IPS DF 4.7 (cell line): ENCODE measurements around the gene EVA1C.
"Not testable (repeated sequence)": the region's sequence is repeated elsewhere in the genome, so short reads cannot be mapped to it uniquely, and the experiment has no call there.

Source experiments
- DNase-seq: peaks from one replicate; pipeline ENCODE4 v3.0.0-alpha.2; 2013; ENCODE audit warnings: low spot score; ENCODE audit errors: extremely low read depth

The EVA1C gene

DNA sequence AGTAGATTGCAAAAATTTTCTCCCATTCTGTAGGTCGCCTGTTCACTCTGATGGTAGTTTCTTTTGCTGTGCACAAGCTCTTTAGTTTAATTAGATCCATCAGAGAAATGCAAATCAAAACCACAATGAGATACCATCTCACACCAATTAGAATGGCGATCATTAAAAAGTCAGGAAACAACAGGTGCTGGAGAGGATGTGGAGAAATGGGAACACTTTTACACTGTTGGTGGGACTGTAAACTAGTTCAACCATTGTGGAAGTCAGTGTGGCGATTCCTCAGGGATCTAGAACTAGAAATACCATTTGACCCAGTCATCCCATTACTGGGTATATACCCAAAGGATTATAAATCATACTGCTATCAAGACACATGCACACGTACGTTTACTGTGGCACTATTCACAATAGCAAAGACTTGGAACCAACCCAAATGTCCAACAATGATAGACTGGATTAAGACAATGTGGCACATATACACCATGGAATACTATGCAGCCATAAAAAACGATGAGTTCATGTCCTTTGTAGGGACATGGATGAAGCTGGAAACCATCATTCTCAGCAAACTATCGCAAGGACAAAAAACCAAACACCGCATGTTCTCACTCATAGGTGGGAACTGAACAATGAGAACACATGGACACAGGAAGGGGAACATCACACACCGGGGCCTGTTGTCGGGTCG, 21.8 kb upstream of the EVA1C start:
- not testable (repeated sequence) for DNase-seq

DNA sequence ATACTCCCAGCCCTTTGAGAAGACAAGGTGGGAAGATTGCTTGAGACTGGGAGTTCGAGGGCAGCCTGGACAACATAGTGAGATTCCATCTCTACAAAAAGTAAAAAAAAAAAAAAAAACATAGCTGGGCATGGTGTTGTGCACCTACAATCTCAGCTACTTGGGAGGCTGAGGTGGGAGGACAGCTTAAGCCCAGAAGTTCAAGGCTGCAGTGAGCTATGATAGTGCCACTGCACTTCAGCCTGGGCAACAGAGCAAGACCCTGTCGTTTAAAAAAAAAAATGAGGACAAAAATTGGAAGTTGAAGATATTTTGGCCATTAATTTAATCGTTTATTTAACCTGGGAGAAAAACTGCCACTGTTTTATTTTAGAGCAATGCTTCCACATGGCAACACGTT, 20.8 kb upstream of the EVA1C start:
- DNase-seq, result no peak

DNA sequence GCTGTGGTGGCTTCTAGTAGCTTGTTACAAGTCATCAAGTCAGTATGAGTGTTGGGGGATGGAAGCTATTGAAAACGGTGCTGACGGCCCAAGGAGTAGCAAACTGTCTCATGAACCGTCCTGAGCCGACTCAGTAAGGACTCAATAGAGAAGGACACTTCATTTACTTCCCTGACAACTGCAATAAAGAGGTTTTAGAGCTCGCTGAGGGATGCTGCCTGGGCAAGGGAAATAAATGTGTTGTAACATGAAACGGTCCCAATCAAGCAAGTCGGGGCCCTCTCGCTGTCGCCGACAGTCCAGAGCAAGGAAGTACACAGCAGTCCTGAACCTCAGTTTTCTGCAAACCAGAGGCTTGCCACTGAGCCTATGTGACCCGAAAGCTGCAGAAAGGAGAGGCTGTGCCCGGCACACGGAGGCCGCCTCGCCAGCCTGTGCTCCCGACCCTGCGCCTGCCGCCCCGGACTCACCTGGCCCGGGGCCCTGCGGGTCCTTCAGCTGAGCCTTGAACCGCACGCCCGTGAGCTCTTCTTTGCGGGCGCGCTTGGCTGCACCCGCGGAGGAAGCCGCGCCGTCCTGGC, 20.1 kb upstream of the EVA1C start:
- DNase-seq, result no peak

DNA sequence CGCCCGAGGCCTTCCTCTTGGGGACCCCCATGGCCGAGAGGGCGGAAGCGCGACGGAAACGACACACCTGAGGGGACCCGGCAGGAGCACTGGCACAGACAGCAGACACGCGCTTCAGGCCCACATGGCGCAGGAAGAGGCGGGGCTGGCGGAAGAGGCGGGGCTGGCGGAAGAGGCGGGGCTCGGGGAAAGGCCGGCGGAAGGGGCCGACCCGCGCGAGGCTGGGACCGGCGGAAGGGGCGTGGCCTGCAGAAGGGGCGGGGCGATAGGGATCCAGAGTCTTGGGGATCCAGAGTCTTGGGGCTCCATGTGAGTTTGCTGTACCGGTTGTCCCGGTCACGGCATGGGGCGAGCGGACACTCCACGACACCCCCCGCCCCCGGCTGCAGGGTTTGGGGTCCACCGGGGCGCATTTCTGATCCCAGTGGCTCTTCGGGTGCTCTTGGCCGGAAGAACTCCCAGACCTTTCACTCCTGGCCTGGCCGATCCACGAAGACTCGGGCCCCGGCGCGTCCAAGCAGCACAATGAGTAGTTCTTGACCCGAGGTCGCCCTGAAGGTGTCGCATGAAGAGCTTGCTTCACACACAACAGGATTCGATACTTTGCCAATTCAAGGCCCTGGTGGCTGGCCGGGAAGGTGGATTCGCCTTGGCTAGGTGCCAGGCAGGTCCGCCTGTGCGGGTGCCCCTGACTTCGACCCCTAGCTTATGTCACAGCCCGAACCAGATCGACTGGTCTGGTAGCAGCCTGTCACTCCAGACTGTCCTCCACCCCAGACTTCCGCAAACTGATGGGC, 19.4 kb upstream of the EVA1C start, which contains the start of gene URB1:
Gene URB1, minus strand, starts transcription at position 133 of the 797 bp plus-strand sequence. Its CDS starts 102 bp downstream, at position 31.
- DNase-seq, result no peak

DNA sequence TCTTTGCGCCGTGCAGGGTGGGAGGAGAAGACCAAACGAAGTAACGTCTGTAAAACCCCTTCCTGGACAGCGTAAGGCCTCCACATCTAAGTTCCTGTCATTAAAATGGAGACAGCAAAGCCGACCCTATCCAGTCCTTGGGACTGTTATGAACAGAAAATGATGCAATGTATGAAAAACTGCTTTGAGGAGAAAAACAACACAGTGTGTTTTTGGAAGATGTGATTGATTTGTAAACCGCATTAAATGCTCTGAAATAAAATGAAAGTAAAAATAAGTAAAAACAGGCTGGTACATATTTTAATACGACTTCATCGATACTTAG, 18.9 kb upstream of the EVA1C start:
- DNase-seq, result no peak

DNA sequence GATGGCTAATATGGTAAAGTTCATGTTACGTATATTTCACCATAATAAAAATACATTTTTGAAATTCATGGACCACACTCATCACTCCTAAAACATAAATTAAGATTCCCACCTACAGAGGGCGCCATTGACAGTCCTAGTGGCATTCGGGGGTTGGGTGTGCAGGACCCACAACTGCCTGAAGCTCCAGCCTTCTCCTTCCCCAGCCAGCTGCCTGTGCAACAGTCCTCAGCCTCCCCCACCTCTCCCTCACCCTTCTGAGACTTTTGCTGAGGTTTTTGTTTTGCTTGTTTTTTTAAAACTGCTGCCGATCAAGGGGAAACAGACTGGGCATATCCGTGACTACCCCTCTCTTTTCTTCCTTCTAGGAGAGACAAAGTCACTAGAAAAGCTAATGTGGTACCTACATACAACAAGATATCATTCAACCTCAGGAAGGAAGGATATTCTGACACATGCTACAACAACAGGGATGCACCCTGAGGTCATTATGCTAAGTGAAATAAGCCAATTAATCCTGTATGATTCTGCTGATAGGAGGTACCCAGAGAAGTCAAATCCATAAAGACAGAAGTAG, 9.2 kb upstream of the EVA1C start:
- DNase-seq, result no peak

DNA sequence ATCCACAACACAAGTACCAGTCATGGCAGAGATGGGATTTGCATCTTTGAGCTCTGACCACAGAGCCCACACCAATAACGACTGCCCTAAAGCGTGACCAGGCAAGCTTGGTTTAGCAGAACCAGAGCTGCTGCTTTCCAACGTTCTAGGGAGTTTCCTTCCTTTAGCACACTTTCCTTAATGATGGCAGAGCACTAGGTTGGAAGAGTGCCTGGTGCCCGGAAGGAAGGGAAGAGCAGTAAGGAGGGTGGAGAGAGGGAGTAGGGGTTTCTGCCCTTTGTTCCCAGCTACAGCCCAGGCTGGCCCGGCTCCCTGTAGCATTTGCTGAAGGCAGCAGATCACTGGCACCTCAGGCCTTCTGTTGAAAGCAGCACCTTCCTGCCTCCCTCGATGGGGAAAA, 6.1 kb upstream of the EVA1C start:
- DNase-seq, result no peak

DNA sequence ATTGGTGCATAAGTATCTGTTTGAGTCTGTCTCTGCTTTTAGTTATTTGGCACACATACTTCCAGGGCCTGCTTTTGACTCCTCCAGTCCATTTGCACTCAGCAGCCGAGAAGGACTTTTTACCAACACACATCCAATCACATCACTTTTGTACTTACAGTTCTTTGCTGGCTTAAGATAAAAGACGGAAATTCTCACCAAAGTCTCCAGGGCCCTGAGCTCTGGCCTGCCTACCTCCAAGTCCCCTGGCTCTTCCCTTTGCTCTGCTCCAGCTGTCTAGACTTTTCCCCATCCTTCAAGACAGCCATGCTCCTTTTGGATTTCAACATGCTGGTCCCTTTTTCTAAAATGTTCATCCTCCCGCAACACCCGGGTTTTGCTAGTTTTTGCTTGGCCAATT, 2.2 kb upstream of the EVA1C start:
- DNase-seq, result no peak

DNA sequence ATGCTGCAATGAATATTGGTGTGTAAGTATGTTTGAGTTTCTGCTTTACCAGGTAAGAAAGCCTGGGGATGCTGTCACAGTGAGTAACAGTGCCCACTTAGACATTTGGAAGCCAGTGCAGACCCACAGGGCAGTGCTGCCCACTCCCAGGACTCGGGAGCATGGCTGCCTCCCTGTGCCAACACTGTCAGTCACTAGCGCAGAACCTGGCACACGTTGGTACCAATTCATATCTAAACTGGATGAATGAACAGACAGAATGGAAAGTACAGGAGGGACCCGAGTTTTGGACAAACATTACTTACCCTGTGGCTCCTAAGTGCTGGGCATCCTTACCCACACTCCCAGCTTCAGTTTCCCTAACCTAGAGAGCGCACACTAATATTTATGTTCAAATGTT, 1.6 kb upstream of the EVA1C start:
- no peak for DNase-seq

DNA sequence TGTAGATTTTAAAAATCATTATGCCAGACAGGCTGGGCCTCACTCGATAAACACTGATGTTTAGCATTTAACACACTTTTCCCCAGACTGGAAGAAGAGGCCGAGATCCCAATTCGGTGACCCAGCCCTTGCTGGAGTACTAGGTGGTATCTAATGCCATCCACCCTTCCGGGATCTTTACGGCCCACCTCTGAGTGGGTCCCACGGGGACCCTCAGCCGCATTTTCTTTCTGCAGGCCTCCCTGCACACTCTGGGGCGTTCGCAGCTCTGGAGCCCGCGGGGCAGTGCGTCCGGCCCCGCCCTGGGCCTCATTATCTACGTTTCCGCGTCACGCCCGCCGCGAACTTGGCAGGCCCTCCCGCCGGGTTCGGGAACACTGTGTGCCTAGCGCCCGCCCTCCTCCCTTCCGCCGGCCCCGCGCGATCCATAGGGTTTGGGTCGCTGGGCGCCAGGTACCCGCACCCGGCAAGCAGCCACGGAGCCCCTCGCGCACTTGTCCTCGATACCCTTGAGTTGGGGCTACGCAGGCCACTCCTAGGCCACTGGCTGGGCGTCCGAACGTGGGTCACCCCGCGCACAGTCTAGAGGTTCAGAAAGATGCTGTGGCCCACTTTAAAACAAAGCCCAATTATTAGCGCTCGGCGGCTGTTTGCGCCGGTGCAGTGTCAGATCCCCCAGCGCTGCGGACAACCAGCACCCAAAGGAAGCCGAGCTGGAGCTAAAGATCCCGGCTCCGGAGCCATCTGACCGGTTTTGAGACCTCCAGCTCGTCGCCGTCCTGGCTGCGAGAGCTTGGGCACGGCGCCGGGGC, 950 bp upstream of the EVA1C start:
- DNase-seq, result no peak

DNA sequence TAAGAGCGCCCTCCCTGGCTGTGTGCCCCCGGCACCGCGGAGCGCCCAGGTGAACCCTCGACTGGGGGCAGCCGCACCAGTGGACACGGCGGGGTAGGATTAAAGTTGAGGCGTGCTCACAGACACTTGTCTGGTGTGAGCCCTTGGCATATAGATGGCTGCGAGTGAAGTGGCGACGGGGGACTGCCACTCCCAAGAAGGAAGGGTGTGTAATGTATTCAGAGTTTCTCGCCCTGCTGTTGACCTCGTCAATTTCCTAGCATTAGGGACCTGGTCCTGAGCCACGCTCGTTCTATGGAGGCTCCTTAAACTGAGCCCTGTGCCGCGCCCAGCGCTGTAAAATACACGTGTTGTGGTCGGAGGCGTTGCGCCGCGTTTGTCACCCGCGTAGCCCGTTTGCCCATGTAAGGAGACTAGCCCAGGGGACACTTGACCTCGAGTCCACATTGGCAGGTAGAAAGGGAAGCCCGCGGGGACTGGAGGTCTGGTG, 554 bp downstream of the EVA1C start:
- DNase-seq, result no peak

DNA sequence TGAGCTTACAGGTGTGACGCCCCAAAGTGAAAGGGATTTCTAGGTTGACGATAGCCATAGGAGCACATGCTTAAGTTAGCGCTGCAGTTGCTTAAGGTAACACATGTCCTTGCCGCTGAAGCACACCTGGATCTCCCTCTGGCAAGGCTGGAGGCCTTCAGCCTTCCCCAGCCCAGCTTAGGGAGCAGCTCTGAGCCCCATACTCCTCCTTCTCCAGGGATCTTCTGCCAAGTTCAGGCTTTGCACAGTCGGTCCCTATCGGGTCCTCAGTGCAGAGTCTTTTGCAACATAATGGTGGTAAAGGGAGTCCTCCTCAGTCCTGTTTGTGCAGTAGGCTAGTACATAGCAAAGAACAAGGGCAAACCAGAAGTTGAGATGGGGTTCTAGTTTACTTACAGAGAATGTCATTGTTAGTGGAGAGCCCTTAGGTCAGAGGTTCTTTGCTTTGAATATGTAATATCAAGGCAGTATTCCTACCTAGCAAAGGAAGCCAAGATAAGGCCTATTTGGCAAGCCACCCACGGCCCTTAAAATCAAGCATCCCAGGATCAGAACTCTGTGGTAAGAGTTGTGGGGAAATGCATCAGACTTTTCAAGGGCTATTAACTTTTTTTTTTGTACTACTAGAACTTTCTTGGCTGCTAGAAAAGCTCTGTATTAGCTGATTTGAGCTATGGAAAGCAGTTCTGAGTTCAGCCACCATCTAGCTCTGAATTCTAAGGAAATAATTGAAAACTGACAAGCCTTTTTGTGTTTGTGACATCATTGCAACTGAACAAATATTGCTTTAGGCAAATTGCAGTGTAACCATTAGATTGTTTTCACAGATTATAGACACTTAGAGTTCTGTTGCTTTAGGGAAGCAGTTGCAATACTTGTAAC, 1.4 kb downstream of the EVA1C start:
- no peak for DNase-seq

DNA sequence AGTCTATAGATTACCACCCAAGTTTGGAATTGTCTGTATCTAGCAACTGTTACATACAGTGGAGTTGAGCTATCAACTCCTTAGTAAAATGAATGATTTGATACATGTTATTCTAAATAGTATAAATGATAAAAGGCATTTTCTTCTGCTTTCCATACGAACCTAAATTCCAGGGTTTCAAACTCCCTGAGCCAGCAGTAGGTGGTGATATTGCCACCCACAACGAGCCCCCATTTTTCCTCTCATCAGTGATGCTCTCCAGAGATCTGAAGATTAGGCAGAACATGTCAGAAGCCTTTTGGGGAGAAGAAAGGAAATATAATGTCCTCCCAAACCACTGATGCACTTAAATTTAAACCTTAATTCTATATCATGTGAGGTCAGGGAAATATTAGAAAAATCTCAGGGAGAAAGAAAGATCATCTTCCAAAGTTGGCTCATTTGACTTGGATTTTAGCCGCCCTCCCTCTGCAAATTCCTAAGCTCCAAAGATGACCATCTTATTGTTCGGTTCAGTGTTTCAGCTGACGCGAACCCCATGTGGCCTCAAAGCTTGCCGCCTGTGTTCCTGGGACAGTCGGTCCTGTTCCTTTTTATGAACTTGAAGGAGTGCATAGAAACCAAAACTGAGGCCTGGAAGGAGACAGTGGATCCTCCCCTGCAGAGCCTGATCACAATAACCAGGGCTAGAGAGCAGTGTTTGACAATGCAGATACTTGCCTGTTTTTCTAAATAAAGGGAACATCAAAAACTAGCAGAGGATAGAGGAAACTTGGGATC, 2.3 kb downstream of the EVA1C start:
- DNase-seq, result no peak

DNA sequence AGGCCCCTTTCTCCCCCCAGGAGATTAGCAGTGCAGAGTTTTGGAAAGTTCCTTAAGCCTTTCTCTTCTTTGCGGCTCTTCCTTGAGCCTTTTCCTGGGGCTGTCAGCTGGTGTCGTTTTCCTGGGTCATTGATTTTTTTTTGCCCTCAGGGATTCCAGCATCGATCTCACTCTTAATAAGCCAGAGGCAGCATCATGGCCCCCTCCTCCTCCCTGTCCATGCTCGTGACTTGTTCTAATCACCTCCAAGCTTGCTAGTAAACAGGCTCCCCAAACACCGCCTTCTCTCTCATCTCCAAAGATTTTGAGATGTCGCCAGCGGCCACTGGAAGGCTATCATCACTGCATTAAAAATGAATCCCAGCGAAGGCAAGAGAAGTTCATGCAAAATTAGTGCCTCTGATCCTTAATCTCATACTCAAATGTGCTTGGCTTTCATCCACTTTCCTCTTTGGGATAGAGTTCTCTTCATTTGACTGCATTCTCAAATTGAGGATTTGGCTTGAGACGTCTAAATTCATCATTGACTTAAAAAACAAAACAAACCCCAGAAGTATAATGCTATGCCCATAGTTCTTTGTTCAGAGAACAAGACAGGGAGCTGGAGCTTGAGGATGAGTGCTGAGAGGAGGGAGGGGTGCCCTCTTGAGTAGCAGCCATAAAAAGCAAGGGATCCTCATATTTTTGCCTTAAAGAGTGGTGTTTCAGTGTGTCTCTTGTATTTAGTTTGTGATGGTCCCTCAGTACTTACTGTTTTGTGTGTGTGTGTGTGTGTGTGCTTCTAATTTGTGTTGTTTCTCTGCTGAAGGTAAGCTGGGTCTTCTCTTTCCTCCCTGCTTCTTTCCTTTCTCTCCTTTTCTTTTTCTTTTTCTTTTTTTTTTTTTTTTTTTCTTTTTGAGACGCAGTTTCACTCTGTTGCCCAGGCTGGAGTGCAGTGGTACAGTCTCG, 3.2 kb downstream of the EVA1C start:
- DNase-seq, result no peak

DNA sequence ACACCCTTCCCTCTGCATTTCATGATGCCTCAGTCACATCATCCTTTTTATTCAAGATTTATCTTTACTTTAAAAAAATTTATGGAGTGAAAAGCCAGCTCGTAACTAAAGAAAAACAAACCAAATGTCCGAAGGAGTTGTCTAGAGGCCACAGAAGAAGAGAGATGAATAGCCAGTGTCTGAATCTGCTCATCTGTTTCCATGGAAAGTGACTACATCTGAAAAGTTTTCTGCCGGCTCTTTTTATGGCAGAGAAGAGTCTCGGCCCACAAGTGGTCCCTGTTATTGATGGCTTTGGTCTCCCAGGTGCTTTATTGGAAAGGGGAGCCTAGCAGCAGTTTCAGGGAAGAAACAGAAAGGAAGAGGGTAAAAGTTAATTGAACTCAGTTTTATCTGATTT, 5.6 kb downstream of the EVA1C start:
- no peak for DNase-seq

DNA sequence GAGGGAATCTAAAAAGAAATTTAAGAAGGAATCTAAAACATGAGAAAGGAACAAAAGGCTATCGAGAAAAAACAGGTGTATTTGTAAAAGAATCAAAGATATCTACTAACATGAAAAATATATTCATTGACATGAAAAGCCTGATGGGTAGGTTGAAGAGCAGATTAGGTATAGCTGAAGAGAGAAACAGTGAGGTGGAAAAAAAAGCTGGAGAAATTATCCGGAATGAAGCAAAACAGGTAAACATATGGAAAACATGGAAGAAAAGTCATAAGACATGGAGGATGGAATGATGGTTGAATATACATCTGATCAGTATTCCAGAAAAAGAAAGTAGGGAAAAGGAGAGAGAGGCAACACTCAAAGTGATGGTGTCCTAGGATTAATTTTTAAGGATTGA, 9.6 kb downstream of the EVA1C start:
- no peak for DNase-seq

DNA sequence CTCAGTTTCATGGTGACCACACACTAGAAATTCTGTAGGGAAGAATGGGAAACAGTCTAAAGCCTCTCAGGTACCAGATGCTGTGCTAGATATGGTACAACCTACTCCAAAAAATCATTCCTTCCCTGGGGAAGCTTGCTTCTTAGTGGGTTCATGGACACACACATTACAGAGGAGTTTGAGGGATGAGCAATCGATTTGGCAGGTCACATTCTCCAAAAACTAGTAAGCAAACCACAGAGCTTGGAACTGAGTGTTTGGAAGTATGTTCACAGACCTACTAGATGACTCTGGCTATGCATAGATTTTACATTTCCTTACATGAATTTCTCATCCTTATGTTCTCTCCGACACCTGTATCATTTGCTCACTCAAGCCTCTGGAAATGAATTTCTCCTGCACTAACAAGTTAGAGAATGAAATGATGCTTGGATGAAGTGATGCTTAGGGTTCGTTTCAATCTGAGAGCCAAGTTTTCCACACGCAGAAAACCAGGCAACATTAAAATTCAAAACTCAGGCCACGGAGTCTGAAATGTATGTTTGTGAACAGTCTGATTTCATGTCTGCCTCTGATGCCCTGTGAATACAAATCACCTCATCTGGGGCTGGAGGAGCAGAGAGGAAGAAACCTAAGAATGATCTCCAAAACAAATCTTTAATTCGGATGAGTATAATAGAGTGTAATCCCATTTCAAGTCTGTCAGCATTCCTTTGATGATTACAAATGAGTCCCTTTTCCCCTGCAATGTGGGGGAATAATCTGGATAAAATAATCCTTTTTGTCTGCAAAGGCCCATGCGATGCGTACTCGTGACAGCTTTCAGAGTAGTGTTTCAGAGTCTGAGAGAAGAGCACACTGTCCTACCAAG, 11.0 kb downstream of the EVA1C start:
- no peak for DNase-seq

DNA sequence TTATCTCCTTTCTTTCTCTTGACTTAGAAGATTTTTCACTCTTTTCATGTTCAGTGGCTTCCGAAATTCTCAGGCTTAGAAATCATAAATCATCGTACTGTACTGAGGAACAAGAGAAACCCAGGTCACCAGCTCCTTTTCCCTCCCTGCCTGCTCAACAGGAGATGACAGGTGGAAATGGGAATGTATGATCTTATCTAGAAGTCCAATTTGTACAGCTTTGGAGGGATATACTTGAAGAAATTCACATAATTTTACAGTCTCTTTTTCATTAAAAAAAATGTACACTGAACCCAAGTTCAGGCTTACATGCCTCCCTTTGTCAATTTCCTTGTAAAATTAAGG, 11.7 kb downstream of the EVA1C start:
- DNase-seq, result no peak
